IPS-15b (cell line): Measurements from ENCODE around the gene MYO10.

Experiments used
- H3K27me3 ChIP-seq: one replicate; pipeline ENCODE4 v1.6.1; 2013; ENCODE audit warnings: low read length; ENCODE audit not compliant: control insufficient read depth, insufficient read depth
- H3K36me3 ChIP-seq: one replicate; pipeline ENCODE4 v1.6.1; 2013; ENCODE audit warnings: low read length; ENCODE audit not compliant: control insufficient read depth, insufficient read depth
- H3K4me1 ChIP-seq: one replicate; pipeline ENCODE4 v1.6.1; 2013; ENCODE audit warnings: mild to moderate bottlenecking, low read length; ENCODE audit not compliant: control insufficient read depth, insufficient read depth
- H3K4me3 ChIP-seq: one replicate; pipeline ENCODE4 v1.5.1; 2013; ENCODE audit warnings: low read depth, low read length
- H3K9ac ChIP-seq: one replicate; pipeline ENCODE4 v1.6.1; 2013; ENCODE audit warnings: low read depth, mild to moderate bottlenecking, low read length
- H3K9me3 ChIP-seq: one replicate; pipeline ENCODE4 v1.6.1; 2013; ENCODE audit warnings: mild to moderate bottlenecking, low read length; ENCODE audit not compliant: control insufficient read depth, insufficient read depth

MYO10 gene

GRCh38 chr5:16797951-16798350 is 138.1 kb downstream of the MYO10 start:
- Histone ChIP-seq H3K27me3 (no peaks in the 10 kb centered on the region), H3K4me1 (no peaks in the 10 kb centered on the region), H3K9me3 (no peaks in the 10 kb centered on the region), H3K9ac (no peak overlapping the region), H3K36me3 (no peaks in the 10 kb centered on the region), H3K4me3 (no peak overlapping the region)

GRCh38 chr5:16794269-16794913 is 141.7 kb downstream of the MYO10 start:
- Histone ChIP-seq H3K9ac (no peak overlapping the region), H3K36me3 (no peaks in the 10 kb centered on the region), H3K27me3 (no peaks in the 10 kb centered on the region), H3K4me1 (no peaks in the 10 kb centered on the region), H3K4me3 (no peak overlapping the region), H3K9me3 (no peaks in the 10 kb centered on the region)

GRCh38 chr5:16792598-16793275 is 143.4 kb downstream of the MYO10 start:
- Histone ChIP-seq H3K36me3 (peaks cover 4% of the 10 kb centered on the region), H3K4me3 (no peak overlapping the region), H3K27me3 (no peaks in the 10 kb centered on the region)

GRCh38 chr5:16791904-16792597 is 144.0 kb downstream of the MYO10 start:
- Histone ChIP-seq H3K9ac (no peak overlapping the region), H3K4me3 (no peak overlapping the region), H3K4me1 (no peaks in the 10 kb centered on the region), H3K9me3 (no peaks in the 10 kb centered on the region), H3K27me3 (no peaks in the 10 kb centered on the region), H3K36me3 (peaks cover 4% of the 10 kb centered on the region)

More at GRCh38 chr5:16792598-16793275, 143.4 kb downstream of the MYO10 start:
- H3K4me1 ChIP-seq: no peaks in the 10 kb centered on the region
- no peaks in the 10 kb centered on the region for H3K9me3 ChIP-seq
- no peak overlapping the region for H3K9ac ChIP-seq

- Histone ChIP-seq H3K9me3 (no peaks in the 10 kb centered on the region), H3K4me3 (no peak overlapping the region), H3K36me3 (peaks cover 4% of the 10 kb centered on the region)
Measured at GRCh38 chr5:16791036-16791705, 144.9 kb downstream of the MYO10 start.

GRCh38 chr5:16788957-16789356 is 147.1 kb downstream of the MYO10 start:
- Histone ChIP-seq H3K9ac (no peak overlapping the region), H3K4me1 (no peaks in the 10 kb centered on the region), H3K27me3 (no peaks in the 10 kb centered on the region), H3K4me3 (no peak overlapping the region), H3K9me3 (no peaks in the 10 kb centered on the region), H3K36me3 (peaks cover 4% of the 10 kb centered on the region)

More at GRCh38 chr5:16791036-16791705, 144.9 kb downstream of the MYO10 start:
- H3K4me1 ChIP-seq: no peaks in the 10 kb centered on the region
- H3K9ac ChIP-seq: no peak overlapping the region
- no peaks in the 10 kb centered on the region for H3K27me3 ChIP-seq

GRCh38 chr5:16787278-16787677 is 148.8 kb downstream of the MYO10 start:
- H3K4me1 ChIP-seq: no peaks in the 10 kb centered on the region
- H3K9me3 ChIP-seq: no peaks in the 10 kb centered on the region
- H3K4me3 ChIP-seq: no peak overlapping the region
- no peaks in the 10 kb centered on the region for H3K27me3 ChIP-seq
- peaks cover 4% of the 10 kb centered on the region for H3K36me3 ChIP-seq
- H3K9ac ChIP-seq: no peak overlapping the region

- no peaks in the 10 kb centered on the region for H3K4me1 ChIP-seq
- H3K9ac ChIP-seq: no peak overlapping the region
- H3K4me3 ChIP-seq: no peak overlapping the region
- H3K27me3 ChIP-seq: no peaks in the 10 kb centered on the region
- no peaks in the 10 kb centered on the region for H3K9me3 ChIP-seq
- peaks cover 4% of the 10 kb centered on the region for H3K36me3 ChIP-seq
Measured at GRCh38 chr5:16784843-16785791, 151.0 kb downstream of the MYO10 start.

GRCh38 chr5:16784088-16784487 is 152.0 kb downstream of the MYO10 start:
- no peak overlapping the region for H3K4me3 ChIP-seq

GRCh38 chr5:16781828-16782626 is 154.1 kb downstream of the MYO10 start:
- Histone ChIP-seq H3K4me3 (no peak overlapping the region), H3K9ac (no peak overlapping the region), H3K36me3 (no peaks in the 10 kb centered on the region), H3K27me3 (no peaks in the 10 kb centered on the region), H3K4me1 (no peaks in the 10 kb centered on the region), H3K9me3 (no peaks in the 10 kb centered on the region)

More at GRCh38 chr5:16784088-16784487, 152.0 kb downstream of the MYO10 start:
- H3K36me3 ChIP-seq: peaks cover 4% of the 10 kb centered on the region
- no peaks in the 10 kb centered on the region for H3K27me3 ChIP-seq
- H3K9me3 ChIP-seq: no peaks in the 10 kb centered on the region
- H3K4me1 ChIP-seq: no peaks in the 10 kb centered on the region
- H3K9ac ChIP-seq: no peak overlapping the region
